Mucosa of descending colon (tissue), 3 donors: ENCODE measurements around the gene AGT. TPM values are rescaled to one million over a fixed set of nuclear protein-coding genes. Genes with fewer than 3 reads are reported as not detected.

Experiments
- ATAC-seq: fragments of 200-7000 bp; cut with Tn5 transposase; one replicate; pipeline ENCODE4 v1.9.1; 2020; ENCODE audit warnings: mild to moderate bottlenecking, moderate library complexity
- DNase-seq, 3 donors: peaks; one replicate each; pipeline ENCODE4 v3.0.0-alpha.2; 2020
- H3K36me3 ChIP-seq: fragments of 200-600 bp; one replicate; pipeline ENCODE4 v1.8.0; 2021; ENCODE audit warnings: low read depth, mild to moderate bottlenecking
- H3K4me1 ChIP-seq: fragments of 200-600 bp; one replicate; pipeline ENCODE4 v1.8.0; 2021; ENCODE audit warnings: low read depth, mild to moderate bottlenecking
- H3K4me3 ChIP-seq: fragments of 200-600 bp; one replicate; pipeline ENCODE4 v1.8.0; 2021; ENCODE audit warnings: mild to moderate bottlenecking
- H3K9me3 ChIP-seq: fragments of 200-600 bp; one replicate; pipeline ENCODE4 v1.8.0; 2021; ENCODE audit warnings: mild to moderate bottlenecking
- intact Hi-C, 2 donors: fragments of 100-400 bp; cut with DNase I in 1 of 2; cut with micrococcal nuclease in 1 of 2; formaldehyde crosslinking; loops; one replicate each; pipeline versions ENCODE4 v1.11.0 to v1.11.1; 2022; cut with DNase I, micrococcal nuclease
- total RNA-seq, 3 donors: library from RNA; stranded (reverse); fragmentation: NEBNext Ultra II Directional in 2 of 3; extraction: Animal tissue kit (Norgen Biotek cat#: 25700) in 2 of 3; gene quantifications; one replicate each; pipeline versions ENCODE4 v1.2.1 to v1.2.4, GENCODE V29; 2021 to 2023
- TF ChIP-seq, protein P1 (sequence below): fragments of 200-600 bp; IDR thresholded peaks from one replicate; pipeline ENCODE4 v1.8.0; 2022; ENCODE audit warnings: antibody characterized with exemption, mild to moderate bottlenecking
- donor health status: DM: no; HTN: no; CAD: no; lungs with moderate emphysema.
- donor health status: DM: no; HTN: no; CAD: no.
- donor health status: DM: no; HTN: yes; CAD: no.

Gene AGT
- total RNA-seq, 3 donors from 2014 or later, result 1.0 to 4.8 (median 1.1) TPM

DNA sequence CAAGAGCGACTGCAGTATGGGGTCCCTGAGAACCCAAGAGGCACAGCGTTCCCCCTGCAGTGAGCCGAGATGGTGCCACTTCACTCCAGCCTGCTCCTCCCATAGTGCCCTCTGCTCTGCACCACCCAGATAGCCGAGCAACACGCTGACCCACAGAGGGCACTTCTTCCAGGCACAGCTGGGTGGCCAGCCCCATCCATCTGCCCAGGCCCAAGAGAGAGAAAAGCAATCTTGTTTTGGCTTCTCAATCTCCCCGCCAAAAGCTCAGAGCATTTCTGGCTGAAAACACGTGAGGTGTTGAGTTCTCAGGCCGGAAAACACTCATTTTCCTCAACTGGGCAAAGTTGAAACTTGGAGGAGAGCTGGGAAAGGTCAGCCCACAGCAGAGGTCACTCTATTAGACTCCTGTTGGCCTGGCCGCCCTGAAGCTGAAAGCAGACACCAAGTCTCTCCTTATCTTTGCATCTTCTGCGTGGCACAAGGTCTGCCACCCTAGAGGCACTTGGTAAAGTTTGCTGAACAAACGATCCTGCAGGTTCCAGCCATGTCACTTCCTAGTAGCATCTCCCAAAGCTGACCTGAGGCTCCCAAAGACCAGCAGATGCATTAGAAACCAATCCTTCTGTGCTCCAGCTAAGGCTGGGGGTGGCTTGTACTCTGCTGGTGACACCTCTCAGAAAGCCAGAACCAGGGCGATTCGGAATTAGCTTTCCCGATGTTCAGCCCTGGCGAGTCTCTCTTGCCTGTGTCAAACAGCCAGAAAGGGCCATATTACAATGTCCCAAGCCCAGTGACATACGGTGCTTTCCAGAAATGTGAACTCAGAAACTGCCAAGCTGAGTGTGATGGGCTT lies 44.2 kb upstream of the AGT start:
- Histone ChIP-seq H3K4me1 (peaks cover 6% of the 10 kb centered on the region), H3K4me3 (no peak overlapping the region), H3K36me3 (no peaks in the 10 kb centered on the region), H3K9me3 (no peaks in the 10 kb centered on the region)
- ATAC-seq (no peak), DNase-seq (no peak)
- intact Hi-C loops, result no loop called here
- TF ChIP-seq, protein P1, sequence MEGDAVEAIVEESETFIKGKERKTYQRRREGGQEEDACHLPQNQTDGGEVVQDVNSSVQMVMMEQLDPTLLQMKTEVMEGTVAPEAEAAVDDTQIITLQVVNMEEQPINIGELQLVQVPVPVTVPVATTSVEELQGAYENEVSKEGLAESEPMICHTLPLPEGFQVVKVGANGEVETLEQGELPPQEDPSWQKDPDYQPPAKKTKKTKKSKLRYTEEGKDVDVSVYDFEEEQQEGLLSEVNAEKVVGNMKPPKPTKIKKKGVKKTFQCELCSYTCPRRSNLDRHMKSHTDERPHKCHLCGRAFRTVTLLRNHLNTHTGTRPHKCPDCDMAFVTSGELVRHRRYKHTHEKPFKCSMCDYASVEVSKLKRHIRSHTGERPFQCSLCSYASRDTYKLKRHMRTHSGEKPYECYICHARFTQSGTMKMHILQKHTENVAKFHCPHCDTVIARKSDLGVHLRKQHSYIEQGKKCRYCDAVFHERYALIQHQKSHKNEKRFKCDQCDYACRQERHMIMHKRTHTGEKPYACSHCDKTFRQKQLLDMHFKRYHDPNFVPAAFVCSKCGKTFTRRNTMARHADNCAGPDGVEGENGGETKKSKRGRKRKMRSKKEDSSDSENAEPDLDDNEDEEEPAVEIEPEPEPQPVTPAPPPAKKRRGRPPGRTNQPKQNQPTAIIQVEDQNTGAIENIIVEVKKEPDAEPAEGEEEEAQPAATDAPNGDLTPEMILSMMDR, result no peak

DNA sequence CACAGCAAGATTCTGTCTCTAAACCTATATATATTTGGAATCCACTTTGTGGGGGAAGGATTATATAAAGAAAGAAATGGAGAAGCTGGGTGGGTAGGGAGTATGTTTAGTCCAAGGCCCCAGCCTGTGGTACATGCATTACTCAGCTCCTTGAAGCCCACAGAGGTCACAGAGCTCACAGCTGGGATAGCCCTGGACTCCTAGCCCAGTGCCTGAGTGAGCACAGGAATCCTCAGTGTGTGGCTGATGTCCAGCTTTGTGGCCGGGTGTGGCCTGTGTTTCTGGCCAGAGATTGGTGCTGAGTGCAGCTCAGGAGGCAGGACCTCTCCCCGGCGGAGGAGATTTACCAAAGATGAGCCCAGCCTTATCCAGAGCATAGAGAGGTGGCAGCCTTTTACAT lies 40.9 kb upstream of the AGT start:
- Histone ChIP-seq H3K4me1 (peaks cover 25% of the 10 kb centered on the region), H3K9me3 (no peaks in the 10 kb centered on the region), H3K4me3 (no peak overlapping the region), H3K36me3 (no peaks in the 10 kb centered on the region)
- DNase-seq (peak; percentile 48 to 57 (median 51)), ATAC-seq (no peak)
- intact Hi-C loops, result no loop called here
- TF ChIP-seq, protein P1, result no peak

DNA sequence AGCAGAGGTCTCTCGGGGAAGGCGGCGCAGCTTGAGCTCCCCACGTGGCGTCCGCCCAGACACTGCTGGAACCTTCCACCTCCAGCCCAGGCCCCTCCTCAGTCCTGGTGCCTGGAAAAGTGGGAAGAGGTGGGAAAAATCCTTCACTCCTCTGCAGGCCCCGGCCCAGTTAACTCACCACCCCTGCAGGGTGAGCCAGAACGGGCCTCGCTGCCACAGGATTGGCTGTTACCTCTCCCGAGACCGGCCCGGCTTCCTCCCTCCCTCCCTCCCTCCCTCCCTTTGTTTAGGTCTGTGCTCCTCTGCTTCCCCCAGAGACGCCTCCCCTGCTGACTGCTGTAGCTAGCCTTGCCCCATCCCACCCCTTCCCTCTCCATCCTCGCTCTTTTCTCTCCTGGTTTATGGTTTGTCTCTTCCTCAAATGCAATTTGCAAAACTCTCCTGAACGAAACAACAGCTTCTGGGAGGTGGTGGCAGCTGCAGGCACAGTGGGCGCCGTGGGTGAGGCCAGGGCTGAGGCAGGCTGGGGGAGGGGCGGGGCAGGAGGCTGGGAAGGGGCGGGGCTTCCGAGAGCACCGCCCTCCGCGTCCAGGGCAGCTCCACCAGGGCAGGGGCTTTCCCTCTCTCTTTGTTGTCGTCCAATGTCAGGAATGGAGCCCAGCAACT lies 39.8 kb upstream of the AGT start:
- peaks cover 25% of the 10 kb centered on the region for H3K4me1 ChIP-seq
- no peaks in the 10 kb centered on the region for H3K9me3 ChIP-seq
- intact Hi-C loops, result no loop called here
- DNase-seq (peak; percentile 74 to 78 (median 76)), ATAC-seq (peak; percentile 64)
- no peak overlapping the region for H3K4me3 ChIP-seq
- TF ChIP-seq, protein P1, result no peak
- H3K36me3 ChIP-seq, result no peaks in the 10 kb centered on the region

DNA sequence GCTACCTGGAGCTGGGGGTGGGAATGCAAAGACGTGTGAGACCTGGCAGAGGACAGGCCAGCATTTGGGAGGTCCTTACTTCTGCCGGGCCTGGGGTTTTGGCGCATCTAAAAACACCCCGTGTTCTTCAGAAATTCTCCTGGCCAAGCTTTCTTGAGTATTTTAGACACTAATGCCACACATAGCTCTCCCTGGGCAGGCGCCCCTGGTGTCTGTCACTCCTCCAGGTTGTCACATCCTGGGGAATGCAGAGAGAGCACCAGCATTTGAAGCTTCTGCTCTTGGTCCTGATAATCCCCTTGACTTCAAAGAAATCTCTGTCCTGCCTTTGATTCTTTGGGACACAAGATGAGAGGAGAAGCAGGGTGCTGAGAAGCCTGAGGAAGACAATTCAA lies 39.3 kb upstream of the AGT start:
- H3K4me1 ChIP-seq, result peaks cover 25% of the 10 kb centered on the region
- intact Hi-C loops, result no loop called here
- ATAC-seq, result no peak
- H3K4me3 ChIP-seq, result no peak overlapping the region
- DNase-seq, result no peak
- no peaks in the 10 kb centered on the region for H3K36me3 ChIP-seq
- no peaks in the 10 kb centered on the region for H3K9me3 ChIP-seq
- TF ChIP-seq, protein P1, result no peak

DNA sequence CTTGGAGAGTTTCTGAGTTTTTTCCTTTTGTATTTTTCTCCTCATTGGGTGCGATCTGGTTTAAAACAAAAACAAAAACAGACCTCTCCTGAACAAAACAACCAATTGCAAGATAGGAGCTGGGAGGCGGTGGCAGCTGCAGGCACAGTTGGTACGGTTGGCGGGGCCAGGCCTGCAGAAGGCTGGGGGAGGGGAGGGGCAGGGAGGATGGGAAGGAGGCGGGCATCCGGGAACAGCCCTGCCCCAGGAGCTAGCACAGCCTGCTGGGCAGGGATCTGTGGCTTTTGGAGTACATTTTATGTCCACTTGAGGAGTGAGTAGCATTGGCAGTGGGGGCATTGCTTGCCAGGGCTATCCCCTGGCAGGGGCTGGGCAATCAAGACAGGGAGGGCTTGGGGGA lies 38.5 kb upstream of the AGT start:
- DNase-seq, result peak; percentile 84 to 90 (median 90)
- TF ChIP-seq, protein P1, result no peak
- intact Hi-C loops, result no loop called here
- ATAC-seq, result peak; percentile 84
- Histone ChIP-seq H3K36me3 (no peaks in the 10 kb centered on the region), H3K4me3 (no peak overlapping the region), H3K9me3 (no peaks in the 10 kb centered on the region), H3K4me1 (peaks cover 25% of the 10 kb centered on the region)
